Glomerular endothelial cell (primary cell): ENCODE data around the gene GNA12. TPM values are rescaled to one million over a fixed set of nuclear protein-coding genes. Genes with fewer than 3 reads are reported as not detected.
A peak's percentile ranks its signal among the peaks of the same experiment; 100 is the strongest.

Experiments used
- DNase-seq: peaks from one replicate; pipeline ENCODE4 v3.0.0-alpha.2; 2011; ENCODE audit warnings: low read depth, low spot score; ENCODE audit errors: extremely low read depth
- total RNA-seq: library from RNA; depleted of rRNA; stranded (reverse); fragments of >200 nt; gene quantifications from 2 replicates; pipeline ENCODE4 v1.2.3, GENCODE V29; 2015

Gene GNA12
- 70.8 and 86.9 TPM in 2 replicates for total RNA-seq

GRCh38 chr7:2844153-2845033, at the start of gene GNA12:
TSS of gene GNA12 (minus strand) at chr7:2844308. CDS start at chr7:2844161, 147 bp downstream.
- DNase-seq, result peak; percentile 85

GRCh38 chr7:2893411-2893861, 49.3 kb upstream of the GNA12 start:
- DNase-seq, result no peak

GRCh38 chr7:2892549-2892948, 48.4 kb upstream of the GNA12 start:
- DNase-seq, result no peak

- DNase-seq, result no peak
Measured at GRCh38 chr7:2887816-2888215, 43.7 kb upstream of the GNA12 start.

GRCh38 chr7:2886900-2887299, 42.8 kb upstream of the GNA12 start:
- no peak for DNase-seq

GRCh38 chr7:2886391-2886790, 42.3 kb upstream of the GNA12 start:
- DNase-seq, result no peak

GRCh38 chr7:2884161-2884560, 40.1 kb upstream of the GNA12 start:
- DNase-seq, result no peak

- no peak for DNase-seq
Measured at GRCh38 chr7:2883101-2883500, 39.0 kb upstream of the GNA12 start.

GRCh38 chr7:2882111-2882510, 38.0 kb upstream of the GNA12 start:
- DNase-seq, result no peak

GRCh38 chr7:2880874-2881533, 36.9 kb upstream of the GNA12 start:
- DNase-seq, result no peak

GRCh38 chr7:2880051-2880450, 35.9 kb upstream of the GNA12 start:
- DNase-seq, result no peak

- no peak for DNase-seq
Measured at GRCh38 chr7:2879354-2879753, 35.2 kb upstream of the GNA12 start.

- DNase-seq, result no peak
Measured at GRCh38 chr7:2878306-2878705, 34.2 kb upstream of the GNA12 start.

- DNase-seq, result no peak
Measured at GRCh38 chr7:2876031-2876731, 32.1 kb upstream of the GNA12 start.

- peak; percentile 81 for DNase-seq
Measured at GRCh38 chr7:2873686-2874551, 29.8 kb upstream of the GNA12 start.

GRCh38 chr7:2873146-2873545, 29.0 kb upstream of the GNA12 start:
- DNase-seq, result no peak

- no peak for DNase-seq
Measured at GRCh38 chr7:2872296-2872874, 28.3 kb upstream of the GNA12 start.

GRCh38 chr7:2870471-2870931, 26.4 kb upstream of the GNA12 start:
- peak; percentile 64 for DNase-seq

GRCh38 chr7:2869981-2870380, 25.9 kb upstream of the GNA12 start:
- DNase-seq, result no peak

- no peak for DNase-seq
Measured at GRCh38 chr7:2866601-2867000, 22.5 kb upstream of the GNA12 start.
